ENCODE results near the gene BAK1.

Gene BAK1

GRCh38 chr6:33583591-33584155, 3.6 kb upstream of the BAK1 start:
- H3K4me1 ChIP-seq (ENCODE audit: insufficient read depth, low read length) = peaks cover 15% of the 10 kb centered on the region
- no peaks in the 10 kb centered on the region for H3K27me3 ChIP-seq (ENCODE audit: control insufficient read depth in 1 of 2, insufficient read depth in 2 of 2, low read length in 2 of 2)
- H3K27ac ChIP-seq (ENCODE audit: low read depth, low read length) = no peak overlapping the region
- H3K4me3 ChIP-seq (ENCODE audit: low read depth in 1 of 2, low read length in 2 of 2) = no peak overlapping the region
- H3K36me3 ChIP-seq (ENCODE audit: insufficient read depth, low read length) = no peaks in the 10 kb centered on the region
- H3K9me3 ChIP-seq (ENCODE audit: low read length) = no peaks in the 10 kb centered on the region
- no peak overlapping the region for H3K9ac ChIP-seq (ENCODE audit: low read length)

GRCh38 chr6:33581186-33581585, 1.1 kb upstream of the BAK1 start:
- no peak overlapping the region for H3K4me3 ChIP-seq (ENCODE audit: low read depth in 1 of 2, low read length in 2 of 2)
- no peak overlapping the region for H3K27ac ChIP-seq (ENCODE audit: low read depth, low read length)
- no peaks in the 10 kb centered on the region for H3K9me3 ChIP-seq (ENCODE audit: low read length)
- H3K9ac ChIP-seq (ENCODE audit: low read length) = no peak overlapping the region
- H3K36me3 ChIP-seq (ENCODE audit: insufficient read depth, low read length) = peaks cover 15% of the 10 kb centered on the region
- H3K4me1 ChIP-seq (ENCODE audit: insufficient read depth, low read length) = peaks cover 16% of the 10 kb centered on the region
- no peaks in the 10 kb centered on the region for H3K27me3 ChIP-seq (ENCODE audit: control insufficient read depth in 1 of 2, insufficient read depth in 2 of 2, low read length in 2 of 2)

GRCh38 chr6:33578588-33579011, 1.5 kb downstream of the BAK1 start:
- peak overlapping the region in 1 of 2 donors; percentile 91 for H3K4me3 ChIP-seq (ENCODE audit: low read depth in 1 of 2, low read length in 2 of 2)
- H3K9ac ChIP-seq (ENCODE audit: low read length) = no peak overlapping the region
- H3K36me3 ChIP-seq (ENCODE audit: insufficient read depth, low read length) = peaks cover 38% of the 10 kb centered on the region
- H3K27me3 ChIP-seq (ENCODE audit: control insufficient read depth in 1 of 2, insufficient read depth in 2 of 2, low read length in 2 of 2) = no peaks in the 10 kb centered on the region
- H3K4me1 ChIP-seq (ENCODE audit: insufficient read depth, low read length) = peaks cover 16% of the 10 kb centered on the region
- H3K9me3 ChIP-seq (ENCODE audit: low read length) = no peaks in the 10 kb centered on the region
- no peak overlapping the region for H3K27ac ChIP-seq (ENCODE audit: low read depth, low read length)

- no peak overlapping the region for H3K27ac ChIP-seq (ENCODE audit: low read depth, low read length)
- H3K4me3 ChIP-seq (ENCODE audit: low read depth in 1 of 2, low read length in 2 of 2) = no peak overlapping the region
- no peak overlapping the region for H3K9ac ChIP-seq (ENCODE audit: low read length)
- no peaks in the 10 kb centered on the region for H3K9me3 ChIP-seq (ENCODE audit: low read length)
- peaks cover 16% of the 10 kb centered on the region for H3K4me1 ChIP-seq (ENCODE audit: insufficient read depth, low read length)
- peaks cover 39% of the 10 kb centered on the region for H3K36me3 ChIP-seq (ENCODE audit: insufficient read depth, low read length)
- no peaks in the 10 kb centered on the region for H3K27me3 ChIP-seq (ENCODE audit: control insufficient read depth in 1 of 2, insufficient read depth in 2 of 2, low read length in 2 of 2)
Observed at GRCh38 chr6:33578164-33578563, 1.9 kb downstream of the BAK1 start.

GRCh38 chr6:33577718-33578117, 2.4 kb downstream of the BAK1 start:
- Histone ChIP-seq H3K27ac (ENCODE audit: low read depth, low read length) (no peak overlapping the region), H3K9ac (ENCODE audit: low read length) (no peak overlapping the region)

GRCh38 chr6:33577106-33577535, 3.0 kb downstream of the BAK1 start:
- no peak overlapping the region for H3K4me3 ChIP-seq (ENCODE audit: low read depth in 1 of 2, low read length in 2 of 2)
- no peak overlapping the region for H3K27ac ChIP-seq (ENCODE audit: low read depth, low read length)
- peaks cover 39% of the 10 kb centered on the region for H3K36me3 ChIP-seq (ENCODE audit: insufficient read depth, low read length)
- peaks cover 16% of the 10 kb centered on the region for H3K4me1 ChIP-seq (ENCODE audit: insufficient read depth, low read length)
- no peak overlapping the region for H3K9ac ChIP-seq (ENCODE audit: low read length)
- no peaks in the 10 kb centered on the region for H3K9me3 ChIP-seq (ENCODE audit: low read length)
- H3K27me3 ChIP-seq (ENCODE audit: control insufficient read depth in 1 of 2, insufficient read depth in 2 of 2, low read length in 2 of 2) = no peaks in the 10 kb centered on the region

More at GRCh38 chr6:33577718-33578117, 2.4 kb downstream of the BAK1 start:
- H3K4me1 ChIP-seq (ENCODE audit: insufficient read depth, low read length) = peaks cover 16% of the 10 kb centered on the region
- H3K9me3 ChIP-seq (ENCODE audit: low read length) = no peaks in the 10 kb centered on the region
- peaks cover 39% of the 10 kb centered on the region for H3K36me3 ChIP-seq (ENCODE audit: insufficient read depth, low read length)
- H3K4me3 ChIP-seq (ENCODE audit: low read depth in 1 of 2, low read length in 2 of 2) = no peak overlapping the region
- no peaks in the 10 kb centered on the region for H3K27me3 ChIP-seq (ENCODE audit: control insufficient read depth in 1 of 2, insufficient read depth in 2 of 2, low read length in 2 of 2)

- H3K9ac ChIP-seq (ENCODE audit: low read length) = no peak overlapping the region
- H3K9me3 ChIP-seq (ENCODE audit: low read length) = no peaks in the 10 kb centered on the region
- H3K27ac ChIP-seq (ENCODE audit: low read depth, low read length) = no peak overlapping the region
- no peak overlapping the region for H3K4me3 ChIP-seq (ENCODE audit: low read depth in 1 of 2, low read length in 2 of 2)
- peaks cover 39% of the 10 kb centered on the region for H3K36me3 ChIP-seq (ENCODE audit: insufficient read depth, low read length)
- no peaks in the 10 kb centered on the region for H3K27me3 ChIP-seq (ENCODE audit: control insufficient read depth in 1 of 2, insufficient read depth in 2 of 2, low read length in 2 of 2)
- peaks cover 20% of the 10 kb centered on the region for H3K4me1 ChIP-seq (ENCODE audit: insufficient read depth, low read length)
Observed at GRCh38 chr6:33576668-33577067, 3.4 kb downstream of the BAK1 start.

GRCh38 chr6:33575211-33575610, 4.9 kb downstream of the BAK1 start:
- H3K9ac ChIP-seq (ENCODE audit: low read length) = no peak overlapping the region
- peaks cover 39% of the 10 kb centered on the region for H3K36me3 ChIP-seq (ENCODE audit: insufficient read depth, low read length)
- no peaks in the 10 kb centered on the region for H3K27me3 ChIP-seq (ENCODE audit: control insufficient read depth in 1 of 2, insufficient read depth in 2 of 2, low read length in 2 of 2)
- H3K4me3 ChIP-seq (ENCODE audit: low read depth in 1 of 2, low read length in 2 of 2) = no peak overlapping the region
- peaks cover 16% of the 10 kb centered on the region for H3K4me1 ChIP-seq (ENCODE audit: insufficient read depth, low read length)
- H3K27ac ChIP-seq (ENCODE audit: low read depth, low read length) = no peak overlapping the region
- H3K9me3 ChIP-seq (ENCODE audit: low read length) = no peaks in the 10 kb centered on the region

- peak overlapping the region; percentile 62 to 93 for H3K4me3 ChIP-seq (ENCODE audit: low read depth in 1 of 2, low read length in 2 of 2)
- H3K4me1 ChIP-seq (ENCODE audit: insufficient read depth, low read length) = peaks cover 7% of the 10 kb centered on the region
- H3K27me3 ChIP-seq (ENCODE audit: control insufficient read depth in 1 of 2, insufficient read depth in 2 of 2, low read length in 2 of 2) = no peaks in the 10 kb centered on the region
- peak overlapping the region; percentile 60 for H3K9ac ChIP-seq (ENCODE audit: low read length)
- no peaks in the 10 kb centered on the region for H3K9me3 ChIP-seq (ENCODE audit: low read length)
- H3K36me3 ChIP-seq (ENCODE audit: insufficient read depth, low read length) = peaks cover 26% of the 10 kb centered on the region
- H3K27ac ChIP-seq (ENCODE audit: low read depth, low read length) = peak overlapping the region; percentile 75
Observed at GRCh38 chr6:33571637-33572316, 8.3 kb downstream of the BAK1 start.

GRCh38 chr6:33570806-33571636, 9.1 kb downstream of the BAK1 start:
- H3K4me3 ChIP-seq (ENCODE audit: low read depth in 1 of 2, low read length in 2 of 2) = peak overlapping the region; percentile 62 to 93
- H3K27ac ChIP-seq (ENCODE audit: low read depth, low read length) = peak overlapping the region; percentile 75
- peaks cover 24% of the 10 kb centered on the region for H3K36me3 ChIP-seq (ENCODE audit: insufficient read depth, low read length)
- H3K4me1 ChIP-seq (ENCODE audit: insufficient read depth, low read length) = peaks cover 7% of the 10 kb centered on the region
- H3K27me3 ChIP-seq (ENCODE audit: control insufficient read depth in 1 of 2, insufficient read depth in 2 of 2, low read length in 2 of 2) = no peaks in the 10 kb centered on the region
- no peaks in the 10 kb centered on the region for H3K9me3 ChIP-seq (ENCODE audit: low read length)
- H3K9ac ChIP-seq (ENCODE audit: low read length) = peak overlapping the region; percentile 60

GRCh38 chr6:33568826-33569570, 11.1 kb downstream of the BAK1 start:
- H3K9me3 ChIP-seq (ENCODE audit: low read length) = no peaks in the 10 kb centered on the region
- H3K9ac ChIP-seq (ENCODE audit: low read length) = no peak overlapping the region
- peaks cover 7% of the 10 kb centered on the region for H3K4me1 ChIP-seq (ENCODE audit: insufficient read depth, low read length)
- H3K27me3 ChIP-seq (ENCODE audit: control insufficient read depth in 1 of 2, insufficient read depth in 2 of 2, low read length in 2 of 2) = no peaks in the 10 kb centered on the region
- peaks cover 5% of the 10 kb centered on the region for H3K36me3 ChIP-seq (ENCODE audit: insufficient read depth, low read length)
- no peak overlapping the region for H3K27ac ChIP-seq (ENCODE audit: low read depth, low read length)
- H3K4me3 ChIP-seq (ENCODE audit: low read depth in 1 of 2, low read length in 2 of 2) = no peak overlapping the region

Data from muscle layer of colon (tissue), 2 donors.